Keratinocyte (primary cell): ENCODE measurements around the gene HDGF. TPM values are rescaled to one million over a fixed set of nuclear protein-coding genes. Genes with fewer than 3 reads are reported as not detected.
A peak's percentile ranks its signal among the peaks of the same experiment; 100 is the strongest.

Experiments
- DNase-seq: peaks from one replicate; pipeline ENCODE4 v3.0.0-alpha.2; 2011; ENCODE audit warnings: low read depth, missing footprints, low spot score
- FAIRE-seq: peaks from 2 replicates; lab custom pipeline; 2011; peaks lifted over from hg19 to GRCh38; lab: Jason Lieb, UNC
- H2AFZ ChIP-seq: 2 replicates; pipeline ENCODE4 v1.6.0; 2012; ENCODE audit warnings: low read length, control low read depth, inconsistent platforms; ENCODE audit not compliant: control insufficient read depth
- H3K27ac ChIP-seq: 2 replicates; pipeline ENCODE4 v1.5.1; 2011; ENCODE audit warnings: low read length; ENCODE audit not compliant: control insufficient read depth, insufficient read depth
- H3K27me3 ChIP-seq: 3 replicates; pipeline ENCODE4 v1.6.0; 2011; ENCODE audit warnings: low read length; ENCODE audit not compliant: control insufficient read depth, insufficient read depth; ENCODE audit errors: extremely low read depth
- H3K36me3 ChIP-seq, 2 experiments: 2 replicates in 1 of 2; 3 replicates in 1 of 2; pipeline ENCODE4 v1.5.1; 2011; ENCODE audit warnings: low read length in 2 of 2, mild to moderate bottlenecking in 1 of 2; ENCODE audit not compliant: control insufficient read depth in 2 of 2, insufficient read depth in 2 of 2; ENCODE audit errors: extremely low read depth in 1 of 2
- H3K4me1 ChIP-seq: 3 replicates; pipeline ENCODE4 v1.5.1; 2011; ENCODE audit warnings: low read length; ENCODE audit not compliant: control insufficient read depth, insufficient read depth; ENCODE audit errors: extremely low read depth
- H3K4me2 ChIP-seq: 3 replicates; pipeline ENCODE4 v1.6.0; 2011; ENCODE audit warnings: low read depth, low read length; ENCODE audit not compliant: control insufficient read depth, insufficient read depth; ENCODE audit errors: extremely low read depth
- H3K4me3 ChIP-seq, 3 experiments: fragments of 200-600 bp in 1 of 3; sonication (generic) in 1 of 3; 2 replicates in 2 of 3; 3 replicates in 1 of 3; pipeline ENCODE4 v1.5.1; 2011 to 2016; ENCODE audit warnings: low read length in 3 of 3, mild to moderate bottlenecking in 3 of 3, control low read depth in 2 of 3, inconsistent platforms in 1 of 3, low read depth in 1 of 3, mixed read lengths in 1 of 3, mixed run types in 1 of 3, moderate library complexity in 1 of 3; ENCODE audit not compliant: control insufficient read depth in 2 of 3, insufficient read depth in 2 of 3; ENCODE audit errors: extremely low read depth in 1 of 3
- H3K79me2 ChIP-seq: 2 replicates; pipeline ENCODE4 v1.6.0; 2012; ENCODE audit warnings: low read length; ENCODE audit not compliant: control insufficient read depth, insufficient read depth
- H3K9ac ChIP-seq: 3 replicates; pipeline ENCODE4 v1.6.0; 2011; ENCODE audit warnings: low read length; ENCODE audit not compliant: control insufficient read depth, insufficient read depth; ENCODE audit errors: extremely low read depth
- H3K9me1 ChIP-seq: 3 replicates; pipeline ENCODE4 v1.6.0; 2011; ENCODE audit warnings: low read length; ENCODE audit not compliant: control insufficient read depth, insufficient read depth; ENCODE audit errors: extremely low read depth
- H3K9me3 ChIP-seq: 2 replicates; pipeline ENCODE4 v1.5.1; 2012; ENCODE audit warnings: low read depth, low read length; ENCODE audit not compliant: control insufficient read depth
- H4K20me1 ChIP-seq: 3 replicates; pipeline ENCODE4 v1.6.0; 2011; ENCODE audit warnings: low read length; ENCODE audit not compliant: control insufficient read depth, insufficient read depth; ENCODE audit errors: extremely low read depth
- CTCF ChIP-seq, 3 experiments: IDR thresholded peaks in 1 of 3; conservative IDR thresholded peaks in 1 of 3; optimal IDR thresholded peaks in 1 of 3; 2 replicates in 2 of 3; 3 replicates in 1 of 3; pipeline versions ENCODE3 to v1.5.1; 2011; ENCODE audit warnings: low read length in 3 of 3, mild to moderate bottlenecking in 3 of 3, moderate library complexity in 2 of 3, control low read depth in 1 of 3, inconsistent platforms in 1 of 3; ENCODE audit not compliant: insufficient read depth in 2 of 3; ENCODE audit errors: extremely low read depth in 1 of 3
- EZH2 ChIP-seq: IDR thresholded peaks from one replicate; pipeline ENCODE4 v1.6.1; 2012; ENCODE audit warnings: inconsistent platforms, mild to moderate bottlenecking, low read length, moderate library complexity
- dilution Hi-C: fragments of 300-500 bp; cut with MboI; formaldehyde crosslinking; loops from one replicate; pipeline ENCODE4 v1.7.0; 2020; ENCODE audit warnings: low sequenced_read_pairs; ENCODE audit not compliant: extremely low pct_ligation_motif_present
- polyA plus RNA-seq, 5 experiments: library from polyadenylated mRNA; depleted of rRNA in 3 of 5; stranded (reverse) in 3 of 5; stranded (forward) in 1 of 5; unstranded in 1 of 5; fragments of >200 nt; gene quantifications; 1 replicate in 1 of 5; 2 replicates in 3 of 5; 3 replicates in 1 of 5; pipeline versions ENCODE4 v1.2.1 to v1.2.3, GENCODE V29; 2011 to 2012; ENCODE audit warnings: missing spikeins in 2 of 5, low read depth in 1 of 5, low replicate concordance in 1 of 5

Gene HDGF
- polyA plus RNA-seq, 1 donor (not counting 4 experiments of a cell fraction or from before 2014, with no cell fraction given): 240 TPM

- no peaks in the 10 kb centered on the region for H3K36me3 ChIP-seq
- H3K9me3 ChIP-seq: no peaks in the 10 kb centered on the region
- peaks cover 27% of the 10 kb centered on the region for H3K4me1 ChIP-seq
- FAIRE-seq (no peak), DNase-seq (no peak)
- no peaks in the 10 kb centered on the region for H3K9me1 ChIP-seq
- H3K79me2 ChIP-seq: no peaks in the 10 kb centered on the region
- no peak overlapping the region for H2AFZ ChIP-seq
- no peak overlapping the region for H3K27ac ChIP-seq
- H3K4me2 ChIP-seq: peak overlapping the region; percentile 89
- peak overlapping the region; percentile 28 for H3K9ac ChIP-seq
- peak overlapping the region; percentile 31 to 51 (median 50) for H3K4me3 ChIP-seq
- no peaks in the 10 kb centered on the region for H4K20me1 ChIP-seq
- dilution Hi-C loops: no loop called here
- TF ChIP-seq EZH2: no peak
- peak in 1 of 3 experiments; percentile 3 for TF ChIP-seq CTCF (optimal IDR thresholded peaks at IDR 0.05 in 1 of 3, IDR thresholded peaks at IDR 0.05 in 1 of 3, conservative IDR thresholded peaks at IDR 0.05 in 1 of 3; ENCODE audit: extremely low read depth in 1 of 3, insufficient read depth in 2 of 3, low read length in 3 of 3)
- peaks cover 20% of the 10 kb centered on the region for H3K27me3 ChIP-seq
These were observed 46.5 kb downstream of the HDGF start for GRCh38 chr1:156704930-156705320.

- Histone ChIP-seq H3K4me3 (peak overlapping the region in 1 of 3 experiments; percentile 31), H3K4me1 (peaks cover 20% of the 10 kb centered on the region), H3K9me1 (no peaks in the 10 kb centered on the region), H3K9me3 (no peaks in the 10 kb centered on the region), H3K27me3 (peaks cover 20% of the 10 kb centered on the region), H3K9ac (no peak overlapping the region), H3K79me2 (no peaks in the 10 kb centered on the region), H2AFZ (no peak overlapping the region), H3K27ac (no peak overlapping the region), H3K36me3 (no peaks in the 10 kb centered on the region), H4K20me1 (no peaks in the 10 kb centered on the region), H3K4me2 (no peak overlapping the region)
- no peak for DNase-seq
- dilution Hi-C loops: no loop called here
- TF ChIP-seq EZH2 (no peak), CTCF (optimal IDR thresholded peaks at IDR 0.05 in 1 of 3, IDR thresholded peaks at IDR 0.05 in 1 of 3, conservative IDR thresholded peaks at IDR 0.05 in 1 of 3; ENCODE audit: extremely low read depth in 1 of 3, insufficient read depth in 2 of 3, low read length in 3 of 3) (no peak)
- no peak for FAIRE-seq
These were observed 47.2 kb downstream of the HDGF start for GRCh38 chr1:156704166-156704711.
